CD4-positive, alpha-beta T cell treated with Interleukin-4 for 4 hours (primary cell): ENCODE measurements around the gene DOCK7.
A peak's percentile ranks its signal among the peaks of the same experiment; 100 is the strongest.
"Not testable (repeated sequence)": the region's sequence is repeated elsewhere in the genome, so short reads cannot be mapped to it uniquely, and the experiment has no call there.

Experiments
- DNase-seq: peaks from one replicate; pipeline ENCODE4 v3.0.0-alpha.2; 2020

DOCK7 gene

DNA sequence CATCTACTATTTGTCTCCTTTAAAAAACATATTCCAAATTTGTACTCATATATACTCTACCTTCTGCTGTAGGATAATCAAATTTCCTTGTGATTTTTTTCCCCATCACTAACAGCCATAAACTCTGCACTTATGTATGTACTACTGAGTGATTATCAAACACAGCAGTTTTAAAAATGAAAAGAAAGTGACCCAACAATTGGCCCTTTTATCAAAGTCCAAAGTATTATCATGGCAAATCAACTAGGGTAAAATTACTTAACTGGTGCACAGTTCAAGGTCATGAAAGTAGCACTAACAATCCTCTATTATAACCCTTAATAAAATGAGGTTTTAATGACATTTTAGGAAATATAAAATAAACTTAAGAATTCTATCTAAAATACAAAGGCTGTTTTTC lies 79.3 kb downstream of the DOCK7 start:
- no peak for DNase-seq

DNA sequence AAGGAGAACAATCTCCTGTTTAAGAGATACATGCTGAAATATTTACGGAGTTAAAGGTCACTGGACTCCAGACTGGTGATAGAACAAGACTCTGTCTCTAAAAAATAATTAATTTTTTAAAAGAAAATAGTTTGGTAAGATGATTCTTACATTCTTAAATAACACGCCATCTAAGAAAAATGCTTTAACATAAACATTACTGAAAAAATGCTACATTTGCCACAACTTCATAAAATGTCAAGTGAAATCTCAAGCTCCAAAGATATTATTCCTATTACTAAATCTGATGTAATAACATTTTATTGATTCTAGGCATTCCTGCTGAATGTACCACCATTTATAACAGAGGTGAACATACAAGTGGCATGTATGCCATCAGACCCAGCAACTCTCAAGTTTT lies 86.7 kb downstream of the DOCK7 start:
- no peak for DNase-seq

DNA sequence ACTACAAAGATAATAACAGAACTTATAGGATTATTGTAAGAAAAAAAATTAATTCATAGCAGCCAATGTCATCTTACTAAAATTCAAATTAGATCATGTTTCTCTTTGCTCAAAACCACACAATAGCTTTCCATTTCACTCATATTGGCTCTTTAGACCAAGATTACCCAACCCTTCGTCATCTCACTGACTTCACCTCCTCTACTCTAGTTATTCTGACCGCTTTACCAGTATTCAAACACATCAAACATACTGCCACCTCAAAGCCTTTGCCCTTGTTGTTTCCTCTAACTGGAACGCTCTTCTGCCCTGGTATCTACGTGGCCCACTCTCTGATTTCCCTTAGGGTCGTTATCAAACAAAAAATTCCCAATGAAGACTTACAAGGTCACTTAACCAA lies 89.1 kb downstream of the DOCK7 start:
- no peak for DNase-seq

DNA sequence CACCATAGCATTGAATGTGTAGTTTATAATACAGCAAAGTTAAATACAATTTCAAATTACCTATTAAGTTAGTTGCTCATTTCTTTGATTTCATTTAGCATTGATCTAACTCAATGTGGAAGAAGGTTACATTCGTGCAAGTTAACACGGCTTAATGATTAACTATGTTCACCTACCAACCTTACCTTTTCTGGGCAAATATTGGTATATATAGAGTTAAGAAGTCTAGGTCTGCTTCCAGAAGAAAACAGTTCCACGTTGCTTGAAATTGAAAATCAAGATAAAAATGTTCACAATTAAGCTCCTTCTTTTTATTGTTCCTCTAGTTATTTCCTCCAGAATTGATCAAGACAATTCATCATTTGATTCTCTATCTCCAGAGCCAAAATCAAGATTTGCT lies 90.9 kb downstream of the DOCK7 start, which contains the start of gene ANGPTL3:
Gene ANGPTL3, plus strand, starts transcription at position 240 of the 400 bp plus-strand sequence. Its CDS starts 47 bp downstream, at position 287.
- no peak for DNase-seq

DNA sequence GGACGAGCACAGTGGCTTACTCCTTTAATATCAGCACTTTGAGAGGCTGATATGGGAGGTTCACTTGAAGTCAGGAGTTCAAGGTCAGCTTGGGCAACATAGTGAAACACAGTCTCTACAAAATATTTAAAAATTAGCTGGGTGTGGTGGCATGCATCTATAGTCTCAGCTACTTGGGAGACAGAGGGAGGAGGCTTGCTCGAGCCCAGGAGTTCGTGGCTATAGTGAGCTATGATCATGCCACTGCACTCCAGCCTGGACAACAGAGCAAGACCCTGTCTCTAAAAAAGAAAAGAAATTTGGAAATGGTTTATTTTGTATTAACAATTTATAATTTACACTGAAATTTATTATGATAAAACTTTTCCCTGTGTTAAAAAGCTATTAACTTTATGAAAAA lies 92.5 kb downstream of the DOCK7 start:
- no peak for DNase-seq

DNA sequence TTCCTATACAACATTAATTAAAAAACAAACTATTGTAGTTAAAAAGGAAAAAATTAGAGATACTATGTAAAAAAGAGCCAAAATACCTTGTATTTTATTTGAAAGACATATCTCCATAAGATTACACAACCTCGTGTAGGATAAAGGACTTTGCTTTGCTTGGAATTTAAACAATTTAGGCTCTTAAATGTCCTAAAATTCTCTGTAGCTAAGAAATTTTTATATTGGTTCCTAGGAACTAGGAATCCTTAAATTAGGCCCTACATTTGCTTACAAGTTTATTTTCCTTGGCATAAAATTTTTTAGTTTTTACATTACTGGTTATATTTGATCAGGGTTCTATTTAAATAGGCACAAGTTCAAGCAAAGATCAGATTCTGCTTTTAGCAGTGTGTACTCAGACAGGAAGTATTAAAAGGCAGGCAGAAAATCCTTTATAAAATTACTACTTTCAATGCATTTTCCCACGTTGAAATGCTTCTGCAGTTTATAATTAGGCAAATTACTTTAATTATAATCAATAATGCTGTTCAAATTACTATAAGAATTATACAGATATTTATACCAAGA lies 94.3 kb downstream of the DOCK7 start:
- DNase-seq, result no peak

DNA sequence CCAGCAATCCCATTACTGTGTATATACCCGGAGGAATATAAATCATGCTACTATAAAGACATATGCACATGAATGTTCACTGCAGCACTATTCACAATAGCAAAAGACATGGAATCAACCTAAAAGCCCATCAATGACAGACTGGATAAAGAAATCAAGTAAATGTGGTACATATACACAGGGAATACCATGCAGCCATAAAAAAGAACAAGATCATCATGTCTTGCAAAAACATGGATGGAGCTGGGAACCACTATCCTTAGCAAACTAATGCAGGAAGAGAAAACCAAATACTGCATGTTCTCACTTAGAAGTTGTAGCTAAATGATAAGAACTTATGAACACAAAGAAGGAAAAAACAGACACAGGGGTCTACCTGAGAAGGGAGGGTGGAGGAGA lies 97.2 kb downstream of the DOCK7 start:
- no peak for DNase-seq

DNA sequence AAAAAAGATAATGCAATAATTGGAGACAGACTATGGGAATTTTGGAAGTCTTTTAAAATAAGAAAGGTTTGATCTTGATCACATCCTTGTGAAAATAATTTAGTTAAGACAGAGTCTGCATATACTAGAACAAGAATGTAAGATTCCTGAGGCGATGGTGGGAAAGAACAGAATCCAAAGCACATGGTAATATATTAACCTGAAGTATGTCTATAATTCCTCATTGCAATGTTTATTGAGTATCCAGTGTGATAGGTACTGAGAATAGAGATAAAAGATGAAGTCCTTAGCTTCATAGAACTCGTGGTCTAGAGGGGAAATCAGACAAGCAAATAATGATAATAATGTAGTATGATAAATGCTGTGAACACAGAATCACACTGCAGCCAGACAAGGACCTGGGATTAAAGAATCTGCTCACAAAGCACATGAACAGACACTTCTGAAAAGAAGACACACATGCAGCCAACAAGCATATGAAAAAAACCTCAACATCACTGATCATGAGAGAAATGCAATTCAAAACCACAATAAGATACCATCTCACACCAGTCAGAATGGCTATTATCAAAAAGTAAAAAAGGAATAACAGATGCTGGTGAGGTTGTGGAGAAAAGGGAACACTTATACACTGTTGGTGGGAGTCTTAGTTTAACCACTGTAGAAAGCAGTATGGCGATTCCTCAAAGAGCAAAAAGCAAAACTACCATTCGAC lies 97.8 kb downstream of the DOCK7 start:
- DNase-seq, result no peak

DNA sequence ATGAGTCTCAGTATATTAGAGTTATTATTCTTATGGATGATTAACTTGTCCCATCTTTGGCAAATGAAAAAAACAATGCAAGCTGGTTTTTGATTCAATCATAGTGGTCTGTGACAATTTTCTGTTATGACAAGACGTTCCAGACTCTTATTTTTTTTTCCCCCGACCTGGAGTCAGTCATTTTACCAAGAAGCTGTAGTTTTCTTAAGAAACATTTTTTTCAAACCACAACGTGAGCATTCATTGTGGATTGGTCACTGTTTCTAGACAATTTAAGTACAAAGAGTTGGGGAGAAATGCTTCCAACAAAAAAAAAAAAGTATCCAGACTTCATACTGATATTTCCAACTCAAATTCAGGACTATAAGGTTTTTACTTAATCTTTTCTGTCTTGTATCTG lies 98.9 kb downstream of the DOCK7 start:
- no peak for DNase-seq

DNA sequence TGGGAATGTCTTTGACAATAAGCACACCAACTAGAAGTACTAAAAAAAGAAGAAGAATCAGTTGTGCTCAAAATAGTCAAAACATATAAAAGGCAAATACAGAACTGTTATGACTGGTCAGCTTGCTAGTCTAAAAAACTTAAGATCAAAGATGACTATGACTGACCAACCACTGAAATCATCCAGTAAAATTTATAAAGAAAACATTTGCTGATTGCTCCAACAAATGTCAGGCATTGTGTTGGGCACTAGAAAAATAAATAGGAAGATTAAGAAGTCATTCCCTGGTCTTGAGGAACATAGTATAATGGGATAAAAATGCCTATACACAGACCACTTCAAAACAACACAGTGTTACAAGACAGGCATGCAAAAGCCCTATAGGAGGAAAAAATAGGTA lies 100.2 kb downstream of the DOCK7 start:
- no peak for DNase-seq

DNA sequence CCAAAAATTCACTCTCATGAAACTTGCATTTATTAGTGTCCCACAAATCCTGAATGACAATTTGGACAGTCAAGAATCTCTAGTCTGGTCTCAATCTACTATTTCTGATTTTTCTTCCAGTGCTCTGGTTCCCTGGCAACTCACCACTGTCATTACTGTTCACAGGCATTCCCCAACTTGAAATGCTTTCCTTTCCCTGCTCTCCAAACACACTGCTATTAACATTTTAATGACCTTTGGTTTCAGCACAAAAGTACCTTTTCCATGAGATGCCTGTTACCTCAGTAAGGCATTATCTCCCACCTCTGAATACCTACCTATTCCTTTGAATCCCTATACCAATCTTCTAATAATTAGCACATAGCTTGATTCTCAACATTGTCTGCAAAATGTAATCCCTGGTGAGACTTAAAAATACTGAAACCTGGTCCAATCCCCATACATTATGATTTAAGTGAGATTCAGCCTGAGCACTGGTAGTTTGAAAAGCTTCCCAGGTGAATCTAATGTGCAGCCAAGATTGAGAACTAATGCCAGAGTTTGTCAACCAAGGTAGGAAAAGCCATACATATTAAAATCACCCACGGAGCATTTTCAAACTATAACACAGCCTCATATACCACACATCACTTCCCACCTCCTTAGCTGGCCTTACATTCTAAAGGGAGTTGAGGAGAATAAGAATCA lies 102.6 kb downstream of the DOCK7 start:
- no peak for DNase-seq

DNA sequence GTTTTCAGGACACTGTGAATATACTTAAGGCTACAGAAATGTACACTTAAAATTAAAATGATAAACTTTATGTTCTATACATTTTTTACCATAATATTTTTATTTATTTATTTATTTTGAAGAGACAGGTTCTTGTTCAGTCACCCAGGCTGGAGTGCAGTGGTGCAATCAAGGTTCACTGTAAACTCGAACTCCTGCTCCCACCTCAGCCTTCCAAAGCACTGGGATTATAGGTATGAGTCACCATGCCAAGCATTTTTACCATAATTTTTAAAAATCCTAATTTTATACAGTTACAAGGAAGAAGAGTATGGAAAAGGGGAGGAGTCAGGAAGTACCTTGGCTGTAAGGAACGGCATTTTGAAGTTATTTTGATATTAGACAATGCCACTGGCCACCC lies 114.5 kb downstream of the DOCK7 start:
- no peak for DNase-seq

DNA sequence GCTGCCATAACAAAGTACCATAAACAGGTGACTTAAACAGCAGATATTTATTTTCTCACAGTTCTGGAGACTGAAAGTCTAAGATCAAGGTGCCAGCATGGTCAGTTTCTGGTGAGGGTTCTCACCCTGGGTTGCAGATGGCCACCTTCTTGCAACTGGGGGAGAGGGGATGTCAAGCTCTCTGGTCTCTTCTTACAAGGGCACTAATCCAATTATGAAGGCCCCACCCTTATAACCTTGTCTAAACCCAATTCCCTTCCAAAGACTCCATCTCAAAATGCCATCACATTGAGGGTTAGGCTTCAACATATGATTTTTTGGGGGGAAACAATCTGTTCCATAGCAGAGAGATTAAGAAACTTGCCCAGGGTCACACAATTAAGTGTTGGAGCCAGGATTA lies 115.7 kb downstream of the DOCK7 start:
- no peak for DNase-seq

DNA sequence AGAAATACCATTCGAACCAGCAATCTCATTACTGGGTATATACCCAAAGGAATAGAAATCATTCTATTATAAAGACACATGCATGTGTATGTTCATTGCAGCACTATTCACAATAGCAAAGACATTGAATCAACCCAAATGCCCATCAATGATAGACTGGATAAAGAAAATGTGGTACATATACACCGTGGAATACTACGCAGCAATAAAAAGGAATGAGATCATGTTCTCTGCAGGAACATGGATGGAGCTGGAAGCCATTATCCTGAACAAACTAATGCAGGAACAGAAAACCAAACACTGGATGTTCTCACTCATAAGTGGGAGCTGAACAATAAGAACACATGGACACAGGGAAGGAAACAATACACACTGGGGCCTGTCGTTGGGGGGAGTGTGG lies 116.7 kb downstream of the DOCK7 start:
- not testable (repeated sequence) for DNase-seq

DNA sequence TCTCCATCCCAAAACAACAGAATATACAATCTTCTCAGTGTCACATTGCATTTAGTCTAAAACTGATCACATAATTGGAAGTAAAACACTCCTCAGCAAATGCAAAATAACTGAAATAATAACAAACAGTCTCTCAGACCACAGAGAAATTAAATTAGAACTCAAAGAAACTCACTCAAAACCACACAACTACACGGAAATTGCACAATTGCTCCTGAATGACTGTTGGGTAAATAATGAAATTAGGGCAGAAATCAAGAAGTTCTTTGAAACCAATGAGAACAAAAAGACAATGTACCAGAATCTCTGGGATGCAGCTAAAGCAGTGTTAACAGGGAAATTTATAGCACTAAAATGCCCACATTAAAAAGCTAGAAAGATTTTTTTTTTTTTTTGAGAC lies 120.3 kb downstream of the DOCK7 start:
- not testable (repeated sequence) for DNase-seq

DNA sequence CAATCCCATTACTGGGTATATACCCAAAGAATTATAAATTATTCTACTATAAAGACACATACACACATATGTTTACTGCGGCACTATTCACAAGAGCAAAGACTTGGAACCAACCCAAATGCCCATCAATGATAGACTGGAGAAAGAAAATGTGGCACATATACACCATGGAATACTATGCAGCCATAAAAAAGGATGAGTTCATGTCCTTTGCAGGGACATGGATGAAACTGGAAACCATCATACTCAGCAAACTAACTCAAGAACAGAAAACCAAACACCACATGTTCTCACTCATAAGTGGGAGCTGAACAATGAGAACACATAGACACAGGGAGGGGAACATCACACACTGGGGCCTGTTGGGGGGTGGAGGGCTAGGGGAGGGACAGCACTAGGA lies 121.0 kb downstream of the DOCK7 start:
- not testable (repeated sequence) for DNase-seq

DNA sequence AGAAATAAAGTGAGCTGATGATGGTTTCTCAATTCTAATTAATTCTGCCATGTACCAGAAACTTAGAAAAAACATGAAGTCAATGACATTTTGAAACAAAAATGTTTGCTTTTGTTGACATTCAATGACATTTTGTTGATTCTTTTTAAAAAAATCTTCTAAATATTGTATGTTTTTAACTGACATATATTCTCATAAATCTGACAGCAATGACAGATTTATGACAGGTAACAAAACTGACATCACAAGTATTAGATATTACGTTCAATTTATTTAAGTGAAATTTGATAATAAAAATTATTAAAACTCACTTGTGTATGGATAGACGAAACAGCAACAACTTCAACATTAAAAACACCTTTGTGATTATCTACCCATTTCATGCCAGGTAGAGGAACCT lies 126.9 kb downstream of the DOCK7 start:
- DNase-seq, result no peak

DNA sequence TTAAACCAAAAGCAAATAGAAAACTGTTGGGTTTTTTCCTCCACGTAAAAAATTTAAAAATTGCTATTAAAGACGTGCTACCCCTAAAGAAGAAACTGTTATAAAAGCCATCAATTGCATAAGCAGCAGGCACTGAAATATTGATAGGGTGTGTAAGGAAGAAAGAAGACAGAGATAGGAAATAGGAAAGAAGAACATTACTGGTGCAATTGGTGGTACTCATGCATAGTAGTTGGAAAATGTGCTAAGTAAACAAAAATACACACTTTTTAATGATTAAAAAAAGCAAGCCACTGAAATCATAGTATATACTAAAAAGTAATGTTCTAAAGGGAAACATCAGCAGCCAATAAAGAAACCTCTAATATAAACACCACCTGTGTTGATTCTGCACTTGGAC lies 143.6 kb downstream of the DOCK7 start:
- no peak for DNase-seq

DNA sequence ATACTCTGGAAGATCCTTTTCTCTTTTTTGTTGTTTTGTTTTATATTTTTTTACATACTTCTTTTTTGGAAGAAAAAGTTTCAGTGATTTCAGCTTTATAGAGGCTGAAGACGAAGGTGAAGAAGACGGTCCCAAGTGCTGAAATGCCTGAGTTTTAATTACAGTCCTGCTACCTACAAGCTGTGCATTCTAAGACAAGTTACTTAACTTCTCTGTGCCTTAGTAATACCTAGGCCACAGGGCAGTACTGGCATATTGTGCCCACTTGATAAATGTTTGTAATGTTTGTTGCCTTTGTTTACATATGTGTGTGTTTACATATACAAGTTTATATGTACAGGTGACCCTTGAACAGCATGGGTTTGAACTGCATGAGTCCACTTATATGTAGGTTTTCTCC lies 147.1 kb downstream of the DOCK7 start:
- no peak for DNase-seq

DNA sequence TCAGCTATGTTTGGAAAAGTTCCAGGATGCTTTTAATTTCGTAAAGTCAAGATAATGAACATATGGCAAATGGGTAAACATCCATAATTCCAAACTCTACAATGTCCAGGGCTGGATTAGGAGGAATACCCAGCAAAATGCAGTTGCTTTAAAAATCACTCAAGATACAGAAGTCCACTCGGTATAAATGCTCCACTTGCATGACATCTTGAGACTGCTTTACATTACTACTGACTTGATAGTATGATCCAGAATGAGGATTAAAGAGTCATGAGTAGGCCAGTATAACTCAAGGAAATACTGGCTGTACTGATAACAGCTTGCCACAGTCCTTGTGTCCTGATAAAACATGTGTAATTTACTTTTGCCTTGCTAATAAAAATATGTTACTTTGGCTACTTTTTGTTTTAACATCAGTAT lies 149.1 kb downstream of the DOCK7 start:
- no peak for DNase-seq

DNA sequence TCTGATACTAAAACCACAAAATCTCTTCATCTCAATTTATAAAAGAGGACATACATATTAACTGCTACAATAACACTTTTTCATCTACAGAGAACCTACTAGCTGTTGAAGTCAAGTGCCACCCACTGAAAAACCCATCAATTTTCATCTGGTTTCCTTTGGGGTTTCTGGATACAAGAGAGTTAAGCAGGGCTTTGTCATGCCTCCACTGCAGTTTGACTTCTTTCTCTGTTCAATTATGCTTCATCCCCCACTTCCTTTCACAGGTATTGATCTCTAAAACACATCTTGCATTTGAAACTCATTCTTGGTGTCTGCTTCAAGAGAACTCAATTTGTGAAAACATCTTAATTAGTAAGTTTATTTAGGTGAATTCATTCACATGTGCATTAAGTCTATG lies 151.3 kb downstream of the DOCK7 start:
- no peak for DNase-seq

DNA sequence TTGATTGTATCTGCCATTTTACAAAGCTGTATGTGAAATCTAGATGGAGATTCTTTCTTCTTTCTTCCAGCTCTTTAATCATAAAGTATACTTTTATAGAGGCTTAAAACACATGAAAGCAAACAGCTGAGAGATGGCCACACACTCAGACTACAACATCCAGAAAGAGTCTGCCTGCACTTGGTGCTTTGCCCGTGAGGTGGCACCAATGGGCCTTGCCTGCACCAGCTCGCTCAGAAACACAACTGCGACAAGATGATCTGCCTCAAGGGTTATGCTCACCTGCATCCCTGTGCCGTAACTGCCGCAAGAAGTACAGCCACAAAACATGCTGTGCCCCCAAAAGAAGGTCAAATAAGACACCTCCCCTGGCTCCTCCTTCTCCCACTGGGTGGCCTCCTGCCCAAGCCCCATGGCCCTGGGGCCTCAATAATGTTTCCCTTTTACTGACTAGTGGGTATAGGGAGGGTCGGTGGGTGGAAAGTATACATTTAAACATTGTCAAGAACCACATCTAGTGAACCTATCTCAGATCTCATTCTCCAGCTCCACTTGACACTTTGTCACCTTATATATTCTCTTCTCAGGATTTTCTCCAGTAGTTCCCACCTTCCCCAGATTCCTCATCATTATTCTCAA lies 157.6 kb downstream of the DOCK7 start:
- DNase-seq, result no peak

DNA sequence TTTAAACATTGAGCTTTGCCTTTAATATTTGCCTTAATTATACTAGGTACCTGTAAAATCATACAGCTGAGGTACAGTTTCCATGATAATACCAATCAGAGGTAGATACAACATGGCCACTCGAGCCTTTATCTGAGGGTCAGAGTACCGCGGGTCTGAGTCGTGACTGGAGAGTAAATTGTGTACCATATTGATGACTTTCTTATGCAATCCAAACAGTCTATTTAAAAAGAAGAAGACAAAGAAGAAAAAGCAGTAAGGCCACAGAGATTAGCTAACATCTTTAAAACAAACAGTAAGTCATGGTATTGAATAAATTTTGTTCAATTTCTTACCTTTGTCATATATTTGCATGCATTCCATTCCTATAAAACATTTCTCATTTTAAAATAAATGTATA lies 159.0 kb downstream of the DOCK7 start:
- no peak for DNase-seq

DNA sequence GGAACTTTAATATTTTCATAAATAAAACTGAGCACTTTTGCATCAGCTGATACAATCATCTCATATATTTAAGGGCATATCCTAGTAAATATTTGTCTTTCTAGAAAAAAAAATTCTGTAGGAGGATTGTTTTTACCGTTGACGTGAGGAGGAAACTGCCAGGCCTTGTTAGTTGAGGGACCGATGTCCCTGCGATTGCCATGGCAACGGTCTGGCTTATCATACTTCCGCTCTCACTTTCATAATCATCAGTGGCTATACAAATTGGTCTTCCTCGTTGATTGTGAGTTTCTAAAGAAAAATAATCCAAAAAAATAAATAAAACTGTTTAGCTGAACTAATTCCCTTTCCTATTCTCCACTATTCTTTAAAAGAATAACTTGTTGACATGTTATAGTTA lies 160.2 kb downstream of the DOCK7 start:
- DNase-seq, result peak; percentile 8
